Lower lobe of right lung (tissue), 2 donors: ENCODE data around the gene KRTAP10-6. TPM values are rescaled to one million over a fixed set of nuclear protein-coding genes. Genes with fewer than 3 reads are reported as not detected.
A peak's percentile ranks its signal among the peaks of the same experiment; 100 is the strongest.
"Not testable (repeated sequence)": the region's sequence is repeated elsewhere in the genome, so short reads cannot be mapped to it uniquely, and the experiment has no call there.

Experiments
- ATAC-seq, 2 donors: fragments of 200-7000 bp; cut with Tn5 transposase; one replicate each; pipeline ENCODE4 v1.9.1; 2020 to 2022; ENCODE audit warnings: mild to moderate bottlenecking in 2 of 2, moderate library complexity in 2 of 2
- DNase-seq: peaks from one replicate; pipeline ENCODE4 v3.0.0-alpha.2; 2020
- H3K27ac ChIP-seq: fragments of 200-600 bp; one replicate; pipeline ENCODE4 v1.8.0; 2022
- H3K27me3 ChIP-seq: fragments of 200-600 bp; one replicate; pipeline ENCODE4 v1.8.0; 2022; ENCODE audit warnings: low read depth
- H3K36me3 ChIP-seq: fragments of 200-600 bp; one replicate; pipeline ENCODE4 v1.8.0; 2022; ENCODE audit warnings: mild to moderate bottlenecking
- H3K4me1 ChIP-seq: fragments of 200-600 bp; one replicate; pipeline ENCODE4 v1.8.0; 2022
- H3K4me3 ChIP-seq: fragments of 200-600 bp; one replicate; pipeline ENCODE4 v1.8.0; 2022; ENCODE audit warnings: mild to moderate bottlenecking
- H3K9me3 ChIP-seq: fragments of 200-600 bp; one replicate; pipeline ENCODE4 v1.8.0; 2022
- CTCF ChIP-seq: fragments of 200-600 bp; IDR thresholded peaks from one replicate; pipeline ENCODE4 v1.8.0; 2022; ENCODE audit warnings: antibody characterized with exemption, mild to moderate bottlenecking
- intact Hi-C: fragments of 100-400 bp; cut with DNase I; formaldehyde crosslinking; loops from one replicate; pipeline ENCODE4 v1.11.0; 2022
- total RNA-seq: library from RNA; stranded (reverse); fragmentation: NEBNext Ultra II Directional; extraction: Animal tissue kit (Norgen Biotek cat#: 25700); gene quantifications from one replicate; pipeline ENCODE4 v1.2.1, GENCODE V29; 2021
- donor health status: DM: no; HTN: yes; CAD: no; lungs with severe emphysema.

Gene KRTAP10-6
- total RNA-seq, 1 donor from 2014 or later = not detected

GRCh38 chr21:44574457-44575306 lies 17.6 kb downstream of the KRTAP10-6 start:
- no peak for ATAC-seq
- TF ChIP-seq CTCF = no peak
- Histone ChIP-seq H3K9me3 (peaks cover 17% of the 10 kb centered on the region), H3K27me3 (no peaks in the 10 kb centered on the region), H3K36me3 (no peaks in the 10 kb centered on the region), H3K4me3 (no peak overlapping the region), H3K27ac (no peak overlapping the region), H3K4me1 (no peaks in the 10 kb centered on the region)
- DNase-seq = peak; percentile 39
- intact Hi-C loops = no loop called here

- not testable (repeated sequence) for ATAC-seq
- peak; percentile 22 for DNase-seq
Measured at GRCh38 chr21:44573630-44574456, 18.5 kb downstream of the KRTAP10-6 start, which contains the start of gene KRTAP10-4. Gene KRTAP10-4 (plus strand): TSS chr21:44573729. CDS start chr21:44573759, 30 bp downstream.

GRCh38 chr21:44572959-44573583 lies 19.2 kb downstream of the KRTAP10-6 start:
- intact Hi-C loops = no loop called here
- ATAC-seq (no peak), DNase-seq (peak; percentile 13)
- peaks cover 5% of the 10 kb centered on the region for H3K27me3 ChIP-seq
- TF ChIP-seq CTCF = no peak
- H3K4me3 ChIP-seq = no peak overlapping the region
- H3K27ac ChIP-seq = no peak overlapping the region
- H3K36me3 ChIP-seq = no peaks in the 10 kb centered on the region
- H3K9me3 ChIP-seq = peaks cover 17% of the 10 kb centered on the region
- no peaks in the 10 kb centered on the region for H3K4me1 ChIP-seq

More at GRCh38 chr21:44573630-44574456, 18.5 kb downstream of the KRTAP10-6 start, which contains the start of gene KRTAP10-4:
- H3K9me3 ChIP-seq = peaks cover 17% of the 10 kb centered on the region
- H3K4me3 ChIP-seq, intact Hi-C loops, H3K27me3 ChIP-seq, H3K36me3 ChIP-seq, H3K4me1 ChIP-seq, H3K27ac ChIP-seq: not testable (repeated sequence)

- Histone ChIP-seq H3K4me1 (no peaks in the 10 kb centered on the region), H3K27ac (no peak overlapping the region), H3K4me3 (no peak overlapping the region), H3K27me3 (peaks cover 5% of the 10 kb centered on the region), H3K36me3 (no peaks in the 10 kb centered on the region), H3K9me3 (peaks cover 13% of the 10 kb centered on the region)
- TF ChIP-seq CTCF = no peak
- DNase-seq (peak; percentile 43), ATAC-seq (no peak)
- intact Hi-C loops = no loop called here
Measured at GRCh38 chr21:44571844-44572782, 20.2 kb downstream of the KRTAP10-6 start.

- DNase-seq (no peak), ATAC-seq (no peak)
- Histone ChIP-seq H3K36me3 (no peaks in the 10 kb centered on the region), H3K27me3 (peaks cover 5% of the 10 kb centered on the region), H3K27ac (no peak overlapping the region), H3K4me3 (no peak overlapping the region), H3K4me1 (no peaks in the 10 kb centered on the region), H3K9me3 (peaks cover 7% of the 10 kb centered on the region)
- intact Hi-C loops = no loop called here
- no peak for TF ChIP-seq CTCF
Measured at GRCh38 chr21:44571296-44571695, 21.0 kb downstream of the KRTAP10-6 start.
